HepG2 (cell line): ENCODE data around the gene MSI2. TPM values are rescaled to one million over a fixed set of nuclear protein-coding genes. Genes with fewer than 3 reads are reported as not detected.

Experiments used
- AGO2 ChIP-seq: fragments of 200-400 bp; formaldehyde crosslinking; optimal IDR thresholded peaks from 2 replicates; pipeline ENCODE3; 2017; ENCODE audit warnings: mild to moderate bottlenecking, low read depth, low read length, moderate library complexity
- AHR ChIP-seq: IDR thresholded peaks from 2 replicates; pipeline ENCODE4 v1.6.1; 2018; ENCODE audit warnings: missing genetic modification reagents, missing compliant biosample characterization
- CENPT ChIP-seq: sonication (generic); formaldehyde crosslinking; IDR thresholded peaks from 2 replicates; pipeline ENCODE4 v1.8.0; 2022; ENCODE audit warnings: low read depth, mild to moderate bottlenecking, moderate library complexity, missing genetic modification reagents
- MAFF ChIP-seq: IDR thresholded peaks from 2 replicates; pipeline ENCODE4 v1.6.1; 2011; ENCODE audit warnings: low read depth, low read length, improper control_type of control experiment
- MIXL1 ChIP-seq: IDR thresholded peaks from 2 replicates; pipeline ENCODE4 v1.6.1; 2016
- MXI1 ChIP-seq: IDR thresholded peaks from 3 replicates; pipeline ENCODE4 v1.6.1; 2012; ENCODE audit warnings: low read depth, low read length, inconsistent platforms, borderline replicate concordance
- SKIL ChIP-seq: sonication (generic); formaldehyde crosslinking; IDR thresholded peaks from 2 replicates; pipeline ENCODE4 v1.8.0; 2022; ENCODE audit warnings: missing genetic modification reagents, mild to moderate bottlenecking, moderate library complexity, borderline replicate concordance
- SMC3 ChIP-seq: IDR thresholded peaks from 2 replicates; pipeline ENCODE4 v1.6.1; 2011; ENCODE audit warnings: low read length, improper control_type of control experiment
- XRCC5 ChIP-seq: fragments of 200-400 bp; formaldehyde crosslinking; optimal IDR thresholded peaks from 2 replicates; pipeline ENCODE3; 2017; ENCODE audit warnings: mild to moderate bottlenecking, low read length
- ZFP37 ChIP-seq: sonication (generic); formaldehyde crosslinking; IDR thresholded peaks from 2 replicates; pipeline ENCODE4 v1.4.0; 2020; ENCODE audit warnings: missing genetic modification reagents, borderline replicate concordance
- ZNF225 ChIP-seq: sonication (generic); formaldehyde crosslinking; IDR thresholded peaks from 2 replicates; pipeline ENCODE4 v1.4.0; 2020; ENCODE audit warnings: mild to moderate bottlenecking, missing genetic modification reagents
- ZNF260 ChIP-seq: sonication (generic); formaldehyde crosslinking; IDR thresholded peaks from 2 replicates; pipeline ENCODE4 v1.4.0; 2020; ENCODE audit warnings: missing genetic modification reagents, low read depth, mild to moderate bottlenecking, borderline replicate concordance
- ZNF552 ChIP-seq: sonication (generic); formaldehyde crosslinking; IDR thresholded peaks from 2 replicates; pipeline ENCODE4 v1.9.0; 2022; ENCODE audit warnings: missing genetic modification reagents, mild to moderate bottlenecking, borderline replicate concordance
- ZNF629 ChIP-seq: sonication (generic); formaldehyde crosslinking; conservative IDR thresholded peaks from 2 replicates; pipeline ENCODE4 v1.5.0; 2020; ENCODE audit warnings: missing genetic modification reagents
- ZNF780A ChIP-seq: sonication (generic); formaldehyde crosslinking; IDR thresholded peaks from 2 replicates; pipeline ENCODE4 v1.8.0; 2022; ENCODE audit warnings: mild to moderate bottlenecking, missing genetic modification reagents, moderate library complexity
- ZNF788 ChIP-seq: sonication (generic); formaldehyde crosslinking; IDR thresholded peaks from 2 replicates; pipeline ENCODE4 v1.5.0; 2020; ENCODE audit warnings: mild to moderate bottlenecking, missing genetic modification reagents, borderline replicate concordance
- polyA plus RNA-seq, 8 experiments: library from polyadenylated mRNA; depleted of rRNA in 3 of 8; stranded (reverse) in 7 of 8; unstranded in 1 of 8; fragments of >200 nt; fragmentation: Illumina TruSeq in 4 of 8; extraction: Trizol in 4 of 8; gene quantifications; 2 replicates each; pipeline versions ENCODE4 v1.2.1 to v1.2.3, GENCODE V29; 2011 to 2016; ENCODE audit warnings: low read depth in 4 of 8, missing spikeins in 1 of 8, mixed read lengths in 1 of 8; ENCODE audit not compliant: insufficient read depth in 1 of 8
- total RNA-seq, 5 experiments: library from RNA; depleted of rRNA; stranded (reverse); fragments of >200 nt; fragmentation: Illumina TruSeq; extraction: Trizol; gene quantifications; 2 replicates each; pipeline ENCODE4 v1.2.3, GENCODE V29; 2016; ENCODE audit warnings: low read depth in 1 of 5
- TF ChIP-seq, protein P1 (sequence below): sonication (generic); formaldehyde crosslinking; IDR thresholded peaks from 2 replicates; pipeline ENCODE4 v1.4.0; 2020; ENCODE audit warnings: missing genetic modification reagents, borderline replicate concordance
- TF ChIP-seq, protein P2 (sequence below): sonication (generic); formaldehyde crosslinking; IDR thresholded peaks from 2 replicates; pipeline ENCODE4 v1.4.0; 2020; ENCODE audit warnings: missing genetic modification reagents
- TF ChIP-seq, protein P3 (sequence below): sonication (generic); formaldehyde crosslinking; IDR thresholded peaks from 2 replicates; pipeline ENCODE4 v1.5.0; 2020; ENCODE audit warnings: missing genetic modification reagents

Gene MSI2
- total and polyA plus RNA-seq, 2 of the 13 experiments (the other 11 are each of a cell fraction or from before 2014, with no cell fraction given) = 77.5 to 78.4 TPM

GRCh38 chr17:57671667-57672632, 415.6 kb downstream of the MSI2 start (continued):
- TF ChIP-seq ZNF552 (CRISPR knock-in tag) (no peak), AGO2 (no peak), SKIL (CRISPR knock-in tag) (0 out of 2 replicates have a peak, but pooled peaks have one; percentile 22), ZNF629 (CRISPR knock-in tag) (no peak), MAFF (peak; percentile 56), SMC3 (peak; percentile 85), ZNF260 (CRISPR knock-in tag) (0 out of 2 replicates have a peak, but pooled peaks have one; percentile 38), ZNF225 (CRISPR knock-in tag) (peak; percentile 60; the same call in 1 of the 2 replicates), CENPT (CRISPR knock-in tag) (no peak), XRCC5 (peak; percentile 88), AHR (CRISPR knock-in tag) (0 out of 2 replicates have a peak, but pooled peaks have one; percentile 41), MXI1 (no peak; the same call in 2 of the 3 replicates), ZNF788 (peak; percentile 42; the same call in 1 of the 2 replicates), ZNF780A (CRISPR knock-in tag) (no peak), ZFP37 (CRISPR knock-in tag) (no peak; the same call in 1 of the 2 replicates), MIXL1 (CRISPR knock-in tag) (peak; percentile 43; the same call in 1 of the 2 replicates)
- TF ChIP-seq, protein P1, sequence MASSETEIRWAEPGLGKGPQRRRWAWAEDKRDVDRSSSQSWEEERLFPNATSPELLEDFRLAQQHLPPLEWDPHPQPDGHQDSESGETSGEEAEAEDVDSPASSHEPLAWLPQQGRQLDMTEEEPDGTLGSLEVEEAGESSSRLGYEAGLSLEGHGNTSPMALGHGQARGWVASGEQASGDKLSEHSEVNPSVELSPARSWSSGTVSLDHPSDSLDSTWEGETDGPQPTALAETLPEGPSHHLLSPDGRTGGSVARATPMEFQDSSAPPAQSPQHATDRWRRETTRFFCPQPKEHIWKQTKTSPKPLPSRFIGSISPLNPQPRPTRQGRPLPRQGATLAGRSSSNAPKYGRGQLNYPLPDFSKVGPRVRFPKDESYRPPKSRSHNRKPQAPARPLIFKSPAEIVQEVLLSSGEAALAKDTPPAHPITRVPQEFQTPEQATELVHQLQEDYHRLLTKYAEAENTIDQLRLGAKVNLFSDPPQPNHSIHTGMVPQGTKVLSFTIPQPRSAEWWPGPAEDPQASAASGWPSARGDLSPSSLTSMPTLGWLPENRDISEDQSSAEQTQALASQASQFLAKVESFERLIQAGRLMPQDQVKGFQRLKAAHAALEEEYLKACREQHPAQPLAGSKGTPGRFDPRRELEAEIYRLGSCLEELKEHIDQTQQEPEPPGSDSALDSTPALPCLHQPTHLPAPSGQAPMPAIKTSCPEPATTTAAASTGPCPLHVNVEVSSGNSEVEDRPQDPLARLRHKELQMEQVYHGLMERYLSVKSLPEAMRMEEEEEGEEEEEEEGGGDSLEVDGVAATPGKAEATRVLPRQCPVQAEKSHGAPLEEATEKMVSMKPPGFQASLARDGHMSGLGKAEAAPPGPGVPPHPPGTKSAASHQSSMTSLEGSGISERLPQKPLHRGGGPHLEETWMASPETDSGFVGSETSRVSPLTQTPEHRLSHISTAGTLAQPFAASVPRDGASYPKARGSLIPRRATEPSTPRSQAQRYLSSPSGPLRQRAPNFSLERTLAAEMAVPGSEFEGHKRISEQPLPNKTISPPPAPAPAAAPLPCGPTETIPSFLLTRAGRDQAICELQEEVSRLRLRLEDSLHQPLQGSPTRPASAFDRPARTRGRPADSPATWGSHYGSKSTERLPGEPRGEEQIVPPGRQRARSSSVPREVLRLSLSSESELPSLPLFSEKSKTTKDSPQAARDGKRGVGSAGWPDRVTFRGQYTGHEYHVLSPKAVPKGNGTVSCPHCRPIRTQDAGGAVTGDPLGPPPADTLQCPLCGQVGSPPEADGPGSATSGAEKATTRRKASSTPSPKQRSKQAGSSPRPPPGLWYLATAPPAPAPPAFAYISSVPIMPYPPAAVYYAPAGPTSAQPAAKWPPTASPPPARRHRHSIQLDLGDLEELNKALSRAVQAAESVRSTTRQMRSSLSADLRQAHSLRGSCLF (CRISPR knock-in tag) = no peak
- TF ChIP-seq, protein P2, sequence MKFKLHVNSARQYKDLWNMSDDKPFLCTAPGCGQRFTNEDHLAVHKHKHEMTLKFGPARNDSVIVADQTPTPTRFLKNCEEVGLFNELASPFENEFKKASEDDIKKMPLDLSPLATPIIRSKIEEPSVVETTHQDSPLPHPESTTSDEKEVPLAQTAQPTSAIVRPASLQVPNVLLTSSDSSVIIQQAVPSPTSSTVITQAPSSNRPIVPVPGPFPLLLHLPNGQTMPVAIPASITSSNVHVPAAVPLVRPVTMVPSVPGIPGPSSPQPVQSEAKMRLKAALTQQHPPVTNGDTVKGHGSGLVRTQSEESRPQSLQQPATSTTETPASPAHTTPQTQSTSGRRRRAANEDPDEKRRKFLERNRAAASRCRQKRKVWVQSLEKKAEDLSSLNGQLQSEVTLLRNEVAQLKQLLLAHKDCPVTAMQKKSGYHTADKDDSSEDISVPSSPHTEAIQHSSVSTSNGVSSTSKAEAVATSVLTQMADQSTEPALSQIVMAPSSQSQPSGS (CRISPR knock-in tag) = 0 out of 2 replicates have a peak, but pooled peaks have one; percentile 48
- TF ChIP-seq, protein P3, sequence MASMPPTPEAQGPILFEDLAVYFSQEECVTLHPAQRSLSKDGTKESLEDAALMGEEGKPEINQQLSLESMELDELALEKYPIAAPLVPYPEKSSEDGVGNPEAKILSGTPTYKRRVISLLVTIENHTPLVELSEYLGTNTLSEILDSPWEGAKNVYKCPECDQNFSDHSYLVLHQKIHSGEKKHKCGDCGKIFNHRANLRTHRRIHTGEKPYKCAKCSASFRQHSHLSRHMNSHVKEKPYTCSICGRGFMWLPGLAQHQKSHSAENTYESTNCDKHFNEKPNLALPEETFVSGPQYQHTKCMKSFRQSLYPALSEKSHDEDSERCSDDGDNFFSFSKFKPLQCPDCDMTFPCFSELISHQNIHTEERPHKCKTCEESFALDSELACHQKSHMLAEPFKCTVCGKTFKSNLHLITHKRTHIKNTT (CRISPR knock-in tag) = no peak
